Effector memory CD4-positive, alpha-beta T cell (primary cell): ENCODE results near the gene ULBP1.
A peak's percentile ranks its signal among the peaks of the same experiment; 100 is the strongest.
"Not testable (repeated sequence)": the region's sequence is repeated elsewhere in the genome, so short reads cannot be mapped to it uniquely, and the experiment has no call there.

ENCODE experiments used
- DNase-seq, 3 donors: peaks; one replicate each; pipeline ENCODE4 v3.0.0-alpha.2; 2020
- H3K27ac ChIP-seq: 2 replicates; pipeline ENCODE4 v1.7.0; 2013; ENCODE audit warnings: mild to moderate bottlenecking, low read length, moderate library complexity; ENCODE audit not compliant: insufficient read depth, poor library complexity, severe bottlenecking
- H3K27me3 ChIP-seq: replicated peaks from 2 replicates; pipeline ENCODE4 v1.7.0; 2013; ENCODE audit warnings: mild to moderate bottlenecking, low read length; ENCODE audit not compliant: insufficient read depth, control insufficient read depth, poor library complexity, severe bottlenecking
- H3K36me3 ChIP-seq: 2 replicates; pipeline ENCODE4 v1.7.0; 2013; ENCODE audit warnings: mild to moderate bottlenecking, low read length, moderate library complexity; ENCODE audit not compliant: control insufficient read depth, insufficient read depth
- H3K4me1 ChIP-seq: 2 replicates; pipeline ENCODE4 v1.7.0; 2013; ENCODE audit warnings: low read length, mild to moderate bottlenecking; ENCODE audit not compliant: control insufficient read depth, insufficient read depth, poor library complexity, severe bottlenecking
- H3K4me3 ChIP-seq: 2 replicates; pipeline ENCODE4 v1.7.0; 2013; ENCODE audit warnings: low read length, low read depth, mild to moderate bottlenecking; ENCODE audit not compliant: insufficient read depth, poor library complexity, severe bottlenecking
- H3K9me3 ChIP-seq: 2 replicates; pipeline ENCODE4 v1.7.0; 2013; ENCODE audit warnings: mild to moderate bottlenecking, low read length, moderate library complexity; ENCODE audit not compliant: control insufficient read depth

The ULBP1 gene

GRCh38 chr6:149939909-149940671 lies 23.7 kb upstream of the ULBP1 start:
- Histone ChIP-seq H3K4me3 (no peak overlapping the region), H3K4me1 (peaks cover 33% of the 10 kb centered on the region), H3K27ac (no peak overlapping the region), H3K9me3 (no peaks in the 10 kb centered on the region), H3K36me3 (no peaks in the 10 kb centered on the region), H3K27me3 (peaks cover 50% of the 10 kb centered on the region)
- no peak for DNase-seq

GRCh38 chr6:149940672-149940982 lies 23.1 kb upstream of the ULBP1 start:
- Histone ChIP-seq H3K4me3 (no peak overlapping the region), H3K27ac (no peak overlapping the region), H3K27me3 (peaks cover 44% of the 10 kb centered on the region), H3K36me3 (no peaks in the 10 kb centered on the region), H3K9me3 (no peaks in the 10 kb centered on the region), H3K4me1 (peaks cover 33% of the 10 kb centered on the region)
- no peak for DNase-seq

GRCh38 chr6:149941583-149942460 lies 21.9 kb upstream of the ULBP1 start, which contains the start of gene ULBP2:
ULBP2 (plus strand) TSS chr6:149942014; CDS start chr6:149942073, 59 bp downstream.
- Histone ChIP-seq H3K4me3 (peak within 1 kb of the TSS; percentile 69), H3K9me3 (no peaks in the 10 kb centered on the region), H3K27me3 (peaks cover 33% of the 10 kb centered on the region), H3K4me1 (peaks cover 33% of the 10 kb centered on the region), H3K27ac (peak within 1 kb of the TSS; percentile 45), H3K36me3 (no peaks in the 10 kb centered on the region)
- peak; percentile 88 to 92 (median 92) for DNase-seq

GRCh38 chr6:149942461-149942829 lies 21.3 kb upstream of the ULBP1 start:
- Histone ChIP-seq H3K9me3 (no peaks in the 10 kb centered on the region), H3K27me3 (peaks cover 27% of the 10 kb centered on the region), H3K4me1 (peaks cover 33% of the 10 kb centered on the region), H3K36me3 (no peaks in the 10 kb centered on the region), H3K4me3 (peak overlapping the region; percentile 69), H3K27ac (no peak overlapping the region)
- no peak for DNase-seq

GRCh38 chr6:149943321-149943720 lies 20.4 kb upstream of the ULBP1 start:
- not testable (repeated sequence) for DNase-seq
- peaks cover 21% of the 10 kb centered on the region for H3K27me3 ChIP-seq

GRCh38 chr6:149945276-149945675 lies 18.5 kb upstream of the ULBP1 start:
- H3K27me3 ChIP-seq, DNase-seq, H3K36me3 ChIP-seq, H3K4me3 ChIP-seq, H3K9me3 ChIP-seq, H3K27ac ChIP-seq: not testable (repeated sequence)
- peaks cover 19% of the 10 kb centered on the region for H3K4me1 ChIP-seq

More at GRCh38 chr6:149943321-149943720, 20.4 kb upstream of the ULBP1 start:
- H3K4me3 ChIP-seq, H3K27ac ChIP-seq, H3K9me3 ChIP-seq, H3K36me3 ChIP-seq: not testable (repeated sequence)
- H3K4me1 ChIP-seq = peaks cover 30% of the 10 kb centered on the region

GRCh38 chr6:149946631-149947030 lies 17.1 kb upstream of the ULBP1 start:
- not testable (repeated sequence) for H3K27ac ChIP-seq, H3K36me3 ChIP-seq, H3K4me1 ChIP-seq, DNase-seq, H3K9me3 ChIP-seq, H3K27me3 ChIP-seq, H3K4me3 ChIP-seq

- not testable (repeated sequence) for H3K9me3 ChIP-seq, H3K4me1 ChIP-seq, DNase-seq, H3K36me3 ChIP-seq, H3K27ac ChIP-seq, H3K4me3 ChIP-seq, H3K27me3 ChIP-seq
These were observed 16.2 kb upstream of the ULBP1 start for GRCh38 chr6:149947533-149947932.

GRCh38 chr6:149948011-149948410 lies 15.7 kb upstream of the ULBP1 start:
- Histone ChIP-seq H3K9me3 (no peaks in the 10 kb centered on the region), H3K27me3 (peaks cover 8% of the 10 kb centered on the region), H3K4me1 (no peaks in the 10 kb centered on the region), H3K27ac (no peak overlapping the region), H3K36me3 (no peaks in the 10 kb centered on the region), H3K4me3 (no peak overlapping the region)
- DNase-seq = no peak

- Histone ChIP-seq H3K27ac (no peak overlapping the region), H3K4me1 (no peaks in the 10 kb centered on the region), H3K36me3 (no peaks in the 10 kb centered on the region), H3K4me3 (no peak overlapping the region), H3K9me3 (no peaks in the 10 kb centered on the region), H3K27me3 (peaks cover 14% of the 10 kb centered on the region)
- no peak for DNase-seq
These were observed 15.1 kb upstream of the ULBP1 start for GRCh38 chr6:149948616-149949015.
